Measurements from ENCODE around the gene FILIP1.
A peak's percentile ranks its signal among the peaks of the same experiment; 100 is the strongest.

FILIP1 gene, protein sequence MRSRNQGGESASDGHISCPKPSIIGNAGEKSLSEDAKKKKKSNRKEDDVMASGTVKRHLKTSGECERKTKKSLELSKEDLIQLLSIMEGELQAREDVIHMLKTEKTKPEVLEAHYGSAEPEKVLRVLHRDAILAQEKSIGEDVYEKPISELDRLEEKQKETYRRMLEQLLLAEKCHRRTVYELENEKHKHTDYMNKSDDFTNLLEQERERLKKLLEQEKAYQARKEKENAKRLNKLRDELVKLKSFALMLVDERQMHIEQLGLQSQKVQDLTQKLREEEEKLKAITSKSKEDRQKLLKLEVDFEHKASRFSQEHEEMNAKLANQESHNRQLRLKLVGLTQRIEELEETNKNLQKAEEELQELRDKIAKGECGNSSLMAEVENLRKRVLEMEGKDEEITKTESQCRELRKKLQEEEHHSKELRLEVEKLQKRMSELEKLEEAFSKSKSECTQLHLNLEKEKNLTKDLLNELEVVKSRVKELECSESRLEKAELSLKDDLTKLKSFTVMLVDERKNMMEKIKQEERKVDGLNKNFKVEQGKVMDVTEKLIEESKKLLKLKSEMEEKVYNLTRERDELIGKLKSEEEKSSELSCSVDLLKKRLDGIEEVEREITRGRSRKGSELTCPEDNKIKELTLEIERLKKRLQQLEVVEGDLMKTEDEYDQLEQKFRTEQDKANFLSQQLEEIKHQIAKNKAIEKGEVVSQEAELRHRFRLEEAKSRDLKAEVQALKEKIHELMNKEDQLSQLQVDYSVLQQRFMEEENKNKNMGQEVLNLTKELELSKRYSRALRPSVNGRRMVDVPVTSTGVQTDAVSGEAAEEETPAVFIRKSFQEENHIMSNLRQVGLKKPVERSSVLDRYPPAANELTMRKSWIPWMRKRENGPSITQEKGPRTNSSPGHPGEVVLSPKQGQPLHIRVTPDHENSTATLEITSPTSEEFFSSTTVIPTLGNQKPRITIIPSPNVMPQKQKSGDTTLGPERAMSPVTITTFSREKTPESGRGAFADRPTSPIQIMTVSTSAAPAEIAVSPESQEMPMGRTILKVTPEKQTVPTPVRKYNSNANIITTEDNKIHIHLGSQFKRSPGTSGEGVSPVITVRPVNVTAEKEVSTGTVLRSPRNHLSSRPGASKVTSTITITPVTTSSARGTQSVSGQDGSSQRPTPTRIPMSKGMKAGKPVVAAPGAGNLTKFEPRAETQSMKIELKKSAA (N-terminal part only)

DNA sequence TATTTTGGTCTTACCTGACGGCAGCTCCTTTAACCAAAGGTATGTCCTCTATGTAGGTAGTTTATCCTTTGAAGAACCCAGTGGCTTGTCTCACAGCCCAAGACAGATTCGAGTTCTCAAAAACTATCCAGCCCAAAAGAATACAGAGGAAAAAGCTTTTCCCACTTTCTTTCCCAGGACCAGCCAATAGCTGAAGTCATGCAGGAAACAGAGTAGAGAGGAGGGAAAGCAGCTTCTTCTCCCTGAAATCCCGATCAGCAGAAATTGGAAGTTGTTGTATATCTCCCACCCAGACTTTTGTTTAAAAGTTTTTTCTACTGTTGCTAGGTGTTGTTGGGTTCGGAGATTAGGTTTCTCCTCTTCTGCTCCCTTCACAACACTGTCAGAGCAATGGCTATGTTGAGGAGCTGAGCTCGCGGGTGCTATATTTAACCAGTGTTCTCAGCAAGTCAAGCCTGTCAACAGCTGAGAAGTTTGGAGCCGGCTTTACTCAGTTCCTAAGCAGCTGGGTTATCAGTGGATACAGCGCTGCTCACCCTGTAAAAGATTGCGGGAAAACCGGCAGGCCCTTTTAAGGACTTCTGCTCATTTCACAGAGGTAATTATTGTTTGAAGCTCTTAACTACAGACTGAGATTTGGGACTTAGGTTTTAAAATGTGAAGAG is at the start of gene FILIP1:
FILIP1 (minus strand) TSS at position 401 of the 665 bp plus-strand sequence. CDS start 78,828 bp downstream, outside the sequence.
- peak in 23 of 58 donors; percentile 0 to 26 (median 3) for DNase-seq

DNA sequence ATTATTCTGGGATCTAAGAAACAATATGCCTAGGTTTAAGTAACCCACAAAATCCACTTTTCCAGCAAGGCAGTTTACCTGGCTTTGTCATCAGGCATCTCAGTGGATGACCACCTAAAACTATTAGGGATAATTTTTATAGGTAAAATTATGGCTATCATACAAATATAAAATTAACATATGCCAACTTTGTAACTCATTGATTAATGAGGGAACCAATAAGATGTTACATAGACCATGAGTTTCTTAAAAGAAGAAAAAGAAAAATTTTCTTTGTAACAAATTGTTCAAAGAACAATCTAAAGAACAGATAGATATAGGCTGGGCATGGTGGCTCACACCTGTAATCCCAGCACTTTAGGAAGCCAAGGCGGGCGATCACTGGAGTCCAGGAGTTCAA is 49.7 kb upstream of the FILIP1 start:
- no peak for DNase-seq

DNA sequence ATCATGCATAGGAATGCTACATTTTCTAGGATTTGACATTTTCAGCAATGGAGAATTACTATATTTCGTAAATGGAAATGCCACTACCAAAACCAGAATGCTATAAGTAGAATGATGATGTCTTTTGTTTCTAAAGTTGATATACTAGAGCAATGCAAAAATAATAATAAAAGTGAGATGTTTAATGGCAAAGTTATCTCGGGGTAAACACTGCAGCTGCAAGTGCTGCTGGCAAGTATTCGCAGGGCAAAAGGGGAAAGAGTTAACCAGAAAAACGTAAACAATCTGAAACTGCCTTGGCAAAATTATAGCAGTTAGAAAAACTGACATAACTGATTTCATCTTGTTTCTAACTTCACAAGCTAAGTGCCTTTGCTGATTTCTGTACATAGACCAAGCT is 45.5 kb upstream of the FILIP1 start:
- no peak for DNase-seq

DNA sequence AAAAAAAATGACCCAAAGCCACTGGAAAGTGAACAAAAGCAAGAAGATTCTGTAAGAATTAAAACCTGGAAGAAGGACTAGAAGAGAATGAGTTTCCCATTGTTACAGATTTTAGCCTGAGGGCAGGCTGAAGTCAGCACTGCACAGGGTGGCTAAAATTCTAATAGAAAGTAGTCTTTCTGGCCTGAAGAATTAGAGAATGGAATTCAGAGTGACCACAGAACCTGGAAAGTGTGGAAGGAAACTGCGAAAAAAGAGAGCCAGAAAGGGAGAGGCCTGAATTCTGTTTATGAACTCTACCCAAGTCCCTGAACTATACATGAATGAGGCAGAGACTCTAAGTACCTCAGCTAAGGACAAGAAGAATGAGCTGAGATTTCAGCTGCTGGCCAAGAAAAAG is 38.9 kb upstream of the FILIP1 start:
- DNase-seq = no peak

DNA sequence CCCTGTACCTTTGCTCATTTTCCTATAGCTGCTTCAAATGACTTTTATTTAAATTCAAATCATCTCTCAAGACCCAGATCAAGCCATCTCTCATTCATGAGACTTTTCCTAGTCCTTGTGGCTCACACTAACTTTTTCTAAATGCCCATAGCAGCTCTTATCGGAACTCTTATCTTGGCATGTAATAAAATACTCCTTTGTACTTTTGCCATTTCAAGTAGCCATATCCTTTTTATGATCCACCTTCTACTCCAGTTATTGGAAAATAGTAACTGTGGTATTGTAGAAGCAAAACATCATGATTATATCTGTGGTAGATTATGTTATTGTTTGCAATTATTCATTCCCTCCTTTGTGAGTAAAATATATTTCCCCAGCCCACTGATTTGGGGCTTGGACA is 37.6 kb upstream of the FILIP1 start:
- no peak for DNase-seq

DNA sequence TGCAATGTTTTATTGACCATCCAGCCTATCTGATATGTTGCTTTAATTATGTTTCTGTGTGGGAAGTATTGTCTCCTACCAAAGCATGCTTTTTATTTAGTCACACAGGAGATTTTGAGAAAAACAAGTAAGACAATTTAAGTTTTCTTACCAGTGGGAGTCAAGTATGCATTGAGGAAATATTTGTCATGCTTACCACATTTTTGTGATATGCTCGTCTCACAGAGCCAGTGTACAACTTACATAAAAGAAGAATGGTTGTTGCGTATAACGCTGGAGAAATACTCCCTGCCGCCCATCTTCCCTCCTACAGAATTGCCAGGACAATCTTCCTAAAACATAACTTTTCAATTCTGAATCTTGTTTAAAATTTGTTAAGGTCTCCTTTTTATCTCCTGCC is 37.1 kb upstream of the FILIP1 start:
- DNase-seq = no peak

- DNase-seq = no peak
Measured at GRCh38 chr6:75528423-75528822, 34.8 kb upstream of the FILIP1 start.

DNA sequence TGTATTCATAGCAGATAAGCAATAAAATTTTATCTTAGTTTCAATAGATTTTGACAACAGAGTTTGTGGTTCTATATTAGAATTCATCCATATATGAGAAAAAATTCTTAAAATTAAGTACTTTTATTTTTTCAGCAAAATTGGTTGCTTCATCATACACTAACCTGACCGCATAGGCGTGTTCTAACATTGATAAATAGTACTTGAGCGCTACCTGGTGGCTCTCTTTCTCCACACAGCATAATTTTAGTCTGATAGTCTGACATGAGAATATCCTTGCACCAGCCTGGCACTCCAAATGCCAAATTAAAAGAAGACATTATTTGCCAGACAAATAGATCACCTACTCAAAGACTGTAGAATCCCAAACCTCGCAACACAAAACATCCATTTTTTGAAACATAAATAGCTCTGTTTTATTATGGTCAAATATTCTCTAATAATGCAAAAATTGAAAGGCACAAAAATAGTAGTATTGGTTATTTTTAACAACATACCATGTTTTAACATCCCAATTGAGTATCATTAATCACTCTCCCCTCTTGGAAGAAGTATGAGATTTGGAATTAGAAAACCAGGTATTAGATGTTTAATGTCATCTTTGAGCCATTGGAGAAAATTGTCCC is 33.0 kb upstream of the FILIP1 start:
- DNase-seq = peak in 34 of 58 donors; percentile 0 to 76 (median 13)

DNA sequence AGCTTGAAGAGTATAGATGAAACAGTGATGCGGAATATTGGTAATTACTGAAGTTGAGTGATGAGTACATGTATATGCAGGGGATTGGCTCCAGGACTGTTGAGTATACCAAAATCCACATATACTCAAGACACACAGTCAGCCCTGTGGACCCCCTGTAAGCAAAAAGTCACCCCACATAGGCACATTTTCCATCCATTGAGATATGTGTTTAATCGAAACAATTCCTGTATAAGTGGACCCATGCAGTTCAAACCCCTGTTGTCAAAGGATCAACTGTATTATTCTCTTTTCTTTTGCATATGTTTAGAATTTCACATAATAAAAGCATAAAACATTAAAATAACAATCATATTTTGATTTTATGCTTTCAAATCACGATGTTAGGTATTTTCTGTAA is 32.1 kb upstream of the FILIP1 start:
- no peak for DNase-seq

DNA sequence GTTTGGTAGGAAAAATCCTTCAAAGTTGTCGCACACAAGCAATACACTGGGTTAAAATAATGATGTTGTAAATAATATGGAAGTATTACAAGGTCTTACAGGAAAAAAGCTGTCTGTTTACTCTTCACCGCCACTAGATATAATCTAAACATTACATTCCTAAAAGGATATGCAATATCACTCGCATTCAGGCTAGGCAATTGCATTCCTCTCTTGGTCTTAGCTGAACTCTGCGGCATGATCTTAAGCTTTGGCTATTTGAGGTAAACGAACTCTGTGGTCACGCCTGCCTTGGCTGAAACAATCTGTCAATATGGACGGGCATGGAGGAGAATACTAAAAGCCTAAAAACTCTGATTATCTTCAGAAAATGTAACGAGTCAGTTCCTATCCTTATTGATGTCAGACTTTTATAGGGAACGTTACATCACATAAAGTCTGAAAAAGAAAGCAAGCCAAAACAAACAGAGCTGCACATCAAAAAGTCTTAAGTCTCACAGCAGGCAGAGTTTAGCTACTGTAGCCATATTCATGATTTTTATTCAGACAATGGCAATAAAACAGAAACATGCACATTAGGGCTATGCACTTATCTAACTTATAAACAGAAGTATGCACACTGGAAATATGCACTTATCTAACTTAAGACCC is 30.8 kb upstream of the FILIP1 start:
- DNase-seq = no peak

- DNase-seq = no peak
Measured at GRCh38 chr6:75516757-75517156, 23.2 kb upstream of the FILIP1 start.

DNA sequence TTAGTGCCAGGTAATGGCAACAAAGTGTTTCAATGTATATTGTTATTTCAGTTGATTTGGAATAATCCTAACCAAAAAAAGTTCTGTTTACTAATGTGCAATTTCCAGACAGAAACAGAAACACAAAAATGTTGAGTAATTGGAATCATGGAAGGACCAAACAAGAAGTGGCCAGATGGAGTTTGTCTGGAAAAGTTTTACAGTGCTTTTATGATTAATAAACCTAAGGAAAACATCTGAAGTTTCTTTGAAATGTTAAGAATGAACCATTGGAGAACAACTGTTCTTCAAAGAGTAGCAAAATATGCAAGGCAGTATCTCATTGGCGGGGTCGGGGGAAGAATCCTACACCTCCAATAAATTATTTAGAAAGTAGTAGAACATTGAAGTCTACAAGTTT is 19.0 kb upstream of the FILIP1 start:
- DNase-seq = no peak

GRCh38 chr6:75505424-75505823 is 11.8 kb upstream of the FILIP1 start:
- no peak for DNase-seq

DNA sequence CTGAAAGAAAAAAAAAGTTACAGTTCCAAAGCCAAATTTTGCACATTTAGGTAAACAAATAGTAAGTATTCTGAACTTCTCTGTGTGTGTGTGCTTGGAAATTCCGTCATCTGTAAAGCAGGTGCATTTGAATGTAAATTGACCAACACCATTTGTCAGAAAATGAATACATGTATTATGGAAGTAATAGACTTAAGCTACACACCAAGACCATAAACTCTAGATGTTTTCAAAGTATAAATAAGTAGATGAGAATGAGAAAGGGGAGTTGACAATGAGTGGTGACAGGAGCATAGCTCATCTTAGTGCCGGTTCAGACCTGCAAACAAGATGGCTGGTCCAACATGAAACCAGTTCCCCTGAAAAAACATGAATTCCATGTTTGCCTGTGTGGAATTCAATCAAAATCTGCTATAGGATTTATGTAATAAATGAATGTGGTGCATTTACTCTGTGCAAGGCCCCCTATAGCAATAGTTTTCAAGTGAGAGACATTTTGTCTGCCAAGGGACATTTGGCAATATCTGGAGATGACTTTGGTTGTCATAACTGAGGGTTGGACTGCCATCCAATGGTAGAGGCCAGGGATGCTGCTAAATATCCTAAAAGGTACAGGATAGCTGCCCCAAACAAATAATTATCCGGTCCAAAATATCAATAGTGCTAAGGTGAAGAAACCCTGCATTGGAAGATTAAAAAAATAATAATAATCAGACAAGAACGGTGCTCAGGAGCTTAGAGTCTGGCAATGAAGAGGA is 11.0 kb upstream of the FILIP1 start:
- DNase-seq = no peak

DNA sequence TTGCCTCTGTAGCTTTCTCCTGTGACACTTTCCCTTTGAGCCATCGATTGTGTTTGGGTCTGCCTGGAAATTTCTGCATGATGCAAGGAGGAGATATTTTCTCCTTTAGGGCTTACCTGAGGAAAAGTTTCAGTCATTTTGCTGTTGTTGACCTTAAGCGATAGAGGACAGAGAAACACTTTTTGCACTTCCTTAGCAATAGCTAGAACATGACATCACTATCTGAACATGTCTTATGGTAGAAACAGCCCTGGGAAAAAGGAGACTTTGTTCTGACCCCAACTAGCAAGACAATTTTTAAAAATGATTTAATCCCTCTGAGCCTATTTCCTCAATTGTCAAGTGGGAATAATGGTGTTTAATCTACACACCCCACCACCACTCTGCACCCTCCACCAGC is 9.7 kb upstream of the FILIP1 start:
- no peak for DNase-seq

DNA sequence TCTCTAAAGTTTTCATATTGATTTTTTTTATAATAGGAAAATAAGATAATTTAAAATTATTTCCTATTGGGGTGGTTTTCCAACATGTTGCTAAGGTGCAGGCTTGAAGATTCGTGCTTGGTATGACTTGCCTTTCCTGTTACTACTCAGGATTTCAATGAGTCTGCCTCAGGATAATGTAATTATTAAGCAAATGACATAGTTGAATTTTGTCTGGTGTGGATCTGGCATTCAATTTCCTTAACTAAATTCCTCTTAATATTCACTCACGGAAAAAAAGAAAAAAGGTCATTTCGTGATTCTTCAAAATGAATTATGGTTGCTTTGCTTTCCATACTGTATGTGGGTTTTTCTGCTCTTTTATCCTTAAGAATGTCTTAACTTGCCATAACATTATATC is 9.3 kb upstream of the FILIP1 start:
- DNase-seq = no peak

- DNase-seq = no peak
Measured at GRCh38 chr6:75501756-75502155, 8.2 kb upstream of the FILIP1 start.

DNA sequence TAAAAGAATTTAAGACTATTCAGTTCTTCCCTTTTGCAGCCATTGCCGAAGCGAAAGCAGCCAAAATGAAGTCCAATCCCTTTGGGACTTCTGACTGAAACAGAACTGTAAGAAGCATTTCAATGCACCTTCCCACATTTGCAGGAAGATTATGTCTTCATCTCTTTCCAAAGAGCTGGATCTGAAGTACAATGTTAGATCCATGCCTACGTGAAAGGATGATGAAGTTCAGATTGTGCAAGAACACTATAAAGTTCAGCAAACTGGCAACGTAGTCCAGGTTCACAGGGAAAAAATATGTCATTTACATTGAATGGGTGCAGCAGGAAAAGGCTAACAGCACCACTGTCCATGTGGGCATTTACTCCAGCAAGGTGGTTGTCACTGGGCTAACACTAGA is 6.0 kb upstream of the FILIP1 start:
- no peak for DNase-seq

DNA sequence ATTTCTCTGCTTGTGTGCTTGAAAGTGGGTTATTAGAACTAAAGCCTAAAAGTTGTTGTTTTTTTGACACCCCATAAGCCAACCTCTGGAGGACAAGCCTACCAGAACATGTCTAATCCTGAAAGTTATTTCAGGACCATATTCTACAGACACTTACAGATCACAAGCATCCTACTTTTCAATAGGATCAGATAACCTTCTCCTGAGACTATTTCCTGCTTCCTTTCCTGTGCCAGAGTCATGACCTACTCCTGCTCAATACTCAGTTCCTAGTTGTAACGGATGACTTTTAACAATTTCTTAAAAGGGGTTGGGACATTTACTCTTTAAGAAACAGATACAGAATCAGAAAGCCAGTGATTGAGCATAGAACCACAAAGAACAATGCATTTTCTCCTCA is 5.3 kb upstream of the FILIP1 start:
- no peak for DNase-seq

Measured in anterior cingulate cortex (tissue), 58 donors.